ENCODE data around the gene REV1.

GRCh38 chr2:99399795-99400194, 90.0 kb downstream of the REV1 start:
- no peak for TF ChIP-seq ZNF12 (CRISPR knock-in tag; IDR thresholded peaks at IDR 0.05)
- no peak for TF ChIP-seq EP300 (IDR thresholded peaks at IDR 0.05; ENCODE audit: low read depth in 2 of 2, low read length in 2 of 2)
- TF ChIP-seq EP300 (CRISPR knock-in tag; IDR thresholded peaks at IDR 0.05; ENCODE audit: borderline replicate concordance): no peak
- TF ChIP-seq SRF (IDR thresholded peaks at IDR 0.05; ENCODE audit: low read depth, low read length): no peak
- no peak for TF ChIP-seq CTCF (CRISPR knock-in tag; IDR thresholded peaks at IDR 0.05)
- no peak for TF ChIP-seq U2AF2 (IDR thresholded peaks at IDR 0.05; ENCODE audit: low read depth, low read length)
- TF ChIP-seq ATF4 (CRISPR knock-in tag; IDR thresholded peaks at IDR 0.05): no peak
- no peak for TF ChIP-seq KMT2A (CRISPR knock-in tag; IDR thresholded peaks at IDR 0.05)
- TF ChIP-seq RFX5 (IDR thresholded peaks at IDR 0.05; ENCODE audit: low read depth, low read length): no peak
- no peak for TF ChIP-seq NCOR1 (IDR thresholded peaks at IDR 0.05; ENCODE audit: borderline replicate concordance, low read length)
- TF ChIP-seq ZUFSP (CRISPR knock-in tag; IDR thresholded peaks at IDR 0.05; ENCODE audit: borderline replicate concordance): no peak
- TF ChIP-seq POLR2A (IDR thresholded peaks at IDR 0.05; ENCODE audit: insufficient read depth in 1 of 2, low read depth in 2 of 2, low read length in 2 of 2): no peak
